Measurements from ENCODE around the gene ST3GAL3. TPM values are rescaled to one million over a fixed set of nuclear protein-coding genes. Genes with fewer than 3 reads are reported as not detected.

ST3GAL3 gene
- total RNA-seq, 1 experiment from 2014 or later = 19.3 TPM

DNA sequence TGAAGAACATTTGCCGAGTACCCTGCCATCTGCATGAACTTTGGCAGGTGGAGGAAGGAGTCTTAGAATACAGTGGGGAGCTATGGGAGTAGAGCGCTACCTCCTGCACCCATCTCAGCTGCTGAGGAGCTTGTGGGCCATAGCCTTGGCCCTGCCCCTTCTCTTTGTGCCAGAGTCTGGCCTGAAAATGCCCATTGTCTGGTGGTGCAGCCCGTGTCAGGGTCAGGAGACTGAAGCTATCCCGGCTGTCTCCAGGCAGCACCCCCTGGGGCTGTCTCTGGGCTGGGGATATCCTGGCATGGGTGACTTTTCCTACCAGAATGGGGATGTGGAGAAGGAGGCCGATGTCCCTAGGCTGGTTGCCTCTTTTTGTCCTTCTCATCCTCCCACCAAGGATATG, 246.7 kb downstream of the ST3GAL3 start:
- Histone ChIP-seq H3F3A (ENCODE audit: insufficient read depth, low read depth) (no peaks in the 10 kb centered on the region), H2AFZ (no peak overlapping the region), H3K4me2 (no peak overlapping the region), H3K36me3 (ENCODE audit: low read depth) (no peaks in the 10 kb centered on the region), H3K4me3 (no peak overlapping the region), H3K9me3 (ENCODE audit: insufficient read depth, low read depth) (no peaks in the 10 kb centered on the region), H3K79me2 (ENCODE audit: low read depth) (no peaks in the 10 kb centered on the region), H4K20me1 (ENCODE audit: insufficient read depth) (no peaks in the 10 kb centered on the region), H3K9me2 (ENCODE audit: insufficient read depth) (no peaks in the 10 kb centered on the region), H3K27me3 (ENCODE audit: insufficient read depth, low read depth) (no peaks in the 10 kb centered on the region), H3K4me1 (replicated peaks; ENCODE audit: insufficient read depth) (no peaks in the 10 kb centered on the region), H3K27ac (no peak overlapping the region)
- no peak for TF ChIP-seq EZH2 (IDR thresholded peaks at IDR 0.05; ENCODE audit: low read depth)
- TF ChIP-seq, protein P1, sequence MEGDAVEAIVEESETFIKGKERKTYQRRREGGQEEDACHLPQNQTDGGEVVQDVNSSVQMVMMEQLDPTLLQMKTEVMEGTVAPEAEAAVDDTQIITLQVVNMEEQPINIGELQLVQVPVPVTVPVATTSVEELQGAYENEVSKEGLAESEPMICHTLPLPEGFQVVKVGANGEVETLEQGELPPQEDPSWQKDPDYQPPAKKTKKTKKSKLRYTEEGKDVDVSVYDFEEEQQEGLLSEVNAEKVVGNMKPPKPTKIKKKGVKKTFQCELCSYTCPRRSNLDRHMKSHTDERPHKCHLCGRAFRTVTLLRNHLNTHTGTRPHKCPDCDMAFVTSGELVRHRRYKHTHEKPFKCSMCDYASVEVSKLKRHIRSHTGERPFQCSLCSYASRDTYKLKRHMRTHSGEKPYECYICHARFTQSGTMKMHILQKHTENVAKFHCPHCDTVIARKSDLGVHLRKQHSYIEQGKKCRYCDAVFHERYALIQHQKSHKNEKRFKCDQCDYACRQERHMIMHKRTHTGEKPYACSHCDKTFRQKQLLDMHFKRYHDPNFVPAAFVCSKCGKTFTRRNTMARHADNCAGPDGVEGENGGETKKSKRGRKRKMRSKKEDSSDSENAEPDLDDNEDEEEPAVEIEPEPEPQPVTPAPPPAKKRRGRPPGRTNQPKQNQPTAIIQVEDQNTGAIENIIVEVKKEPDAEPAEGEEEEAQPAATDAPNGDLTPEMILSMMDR (conservative IDR thresholded peaks at IDR 0.05) = no peak
- ChIA-PET CTCF (no interaction called here), POLR2A (ENCODE audit: unreplicated experiment) (no interaction called here)
- DNase-seq = no peak
- intact Hi-C loops (cut with micrococcal nuclease; ENCODE audit: unreplicated experiment) = no loop called here
- no TSS peak for BruUV-seq (replicated peaks)

DNA sequence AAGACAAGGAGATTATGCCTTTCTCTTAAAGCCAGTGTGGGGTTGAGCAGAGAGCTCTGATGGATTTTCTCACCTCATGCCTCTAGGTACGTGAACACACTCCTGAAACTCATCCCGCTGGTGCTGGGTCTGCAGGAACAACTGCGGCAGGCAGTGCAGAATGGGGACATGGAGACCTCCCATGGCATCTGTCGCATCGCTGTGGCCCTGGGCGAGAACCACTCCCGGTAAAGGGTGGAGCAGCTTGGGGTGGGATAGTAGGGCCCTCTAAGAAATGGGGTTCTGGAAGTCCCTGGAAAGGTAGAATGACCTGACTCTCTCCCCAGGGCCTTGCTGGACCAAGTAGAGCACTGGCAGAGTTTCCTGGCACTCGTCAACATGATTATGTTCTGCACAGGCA, 248.9 kb downstream of the ST3GAL3 start:
- H3K9me3 ChIP-seq (ENCODE audit: insufficient read depth, low read depth) = no peaks in the 10 kb centered on the region
- H3F3A ChIP-seq (ENCODE audit: insufficient read depth, low read depth) = no peaks in the 10 kb centered on the region
- no peaks in the 10 kb centered on the region for H3K4me1 ChIP-seq (replicated peaks; ENCODE audit: insufficient read depth)
- BruUV-seq (replicated peaks) = no TSS peak
- no peak overlapping the region for H3K27ac ChIP-seq
- ChIA-PET CTCF (interaction anchor here (0.6 kb wide), 1 partner anchor 306 kb away, joined by 4 read pairs; the partner anchor contains the start of gene KDM4A), POLR2A (ENCODE audit: unreplicated experiment) (no interaction called here)
- DNase-seq = no peak
- TF ChIP-seq, protein P1 (conservative IDR thresholded peaks at IDR 0.05) = no peak
- TF ChIP-seq EZH2 (IDR thresholded peaks at IDR 0.05; ENCODE audit: low read depth) = no peak
- H3K36me3 ChIP-seq (ENCODE audit: low read depth) = no peaks in the 10 kb centered on the region
- H2AFZ ChIP-seq = no peak overlapping the region
- H3K4me3 ChIP-seq = no peak overlapping the region
- H3K79me2 ChIP-seq (ENCODE audit: low read depth) = no peaks in the 10 kb centered on the region
- no peaks in the 10 kb centered on the region for H3K27me3 ChIP-seq (ENCODE audit: insufficient read depth, low read depth)
- no peaks in the 10 kb centered on the region for H3K9me2 ChIP-seq (ENCODE audit: insufficient read depth)
- intact Hi-C loops (cut with micrococcal nuclease; ENCODE audit: unreplicated experiment) = no loop called here
- no peak overlapping the region for H3K4me2 ChIP-seq
- no peaks in the 10 kb centered on the region for H4K20me1 ChIP-seq (ENCODE audit: insufficient read depth)

DNA sequence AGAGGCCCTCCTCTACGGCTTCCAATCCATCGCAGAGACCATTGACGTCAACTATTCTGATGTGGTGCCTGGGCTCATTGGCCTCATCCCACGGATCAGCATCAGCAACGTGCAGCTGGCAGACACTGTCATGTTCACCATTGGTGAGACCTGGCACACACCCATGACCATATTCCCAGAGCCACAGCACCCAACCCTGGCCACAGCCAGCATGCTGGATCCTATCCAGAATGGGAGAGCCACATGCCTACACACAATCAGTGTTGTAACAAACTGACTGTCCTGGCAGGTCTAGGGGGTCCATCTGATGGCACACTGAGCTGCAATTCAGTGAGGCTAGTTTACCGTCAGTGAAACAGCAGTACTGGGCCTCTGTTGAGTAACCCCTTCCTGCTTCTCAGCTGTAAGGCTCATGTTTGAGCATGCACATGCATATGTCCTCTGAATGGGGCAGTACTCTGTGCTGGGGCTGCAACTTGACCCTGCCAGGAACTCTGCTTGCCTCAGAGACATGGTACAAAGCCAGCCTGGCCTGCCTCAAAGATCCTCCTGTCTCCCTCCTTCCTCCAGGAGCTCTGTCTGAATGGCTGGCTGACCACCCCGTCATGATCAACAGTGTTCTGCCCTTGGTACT, 250.2 kb downstream of the ST3GAL3 start:
- Histone ChIP-seq H3K27ac (no peak overlapping the region), H3K4me1 (replicated peaks; ENCODE audit: insufficient read depth) (no peaks in the 10 kb centered on the region), H3K79me2 (ENCODE audit: low read depth) (no peaks in the 10 kb centered on the region), H3F3A (ENCODE audit: insufficient read depth, low read depth) (no peaks in the 10 kb centered on the region), H3K36me3 (ENCODE audit: low read depth) (no peaks in the 10 kb centered on the region), H3K4me2 (no peak overlapping the region), H4K20me1 (ENCODE audit: insufficient read depth) (no peaks in the 10 kb centered on the region), H3K9me2 (ENCODE audit: insufficient read depth) (no peaks in the 10 kb centered on the region), H2AFZ (no peak overlapping the region), H3K9me3 (ENCODE audit: insufficient read depth, low read depth) (no peaks in the 10 kb centered on the region), H3K27me3 (ENCODE audit: insufficient read depth, low read depth) (no peaks in the 10 kb centered on the region), H3K4me3 (no peak overlapping the region)
- DNase-seq = no peak
- TF ChIP-seq EZH2 (IDR thresholded peaks at IDR 0.05; ENCODE audit: low read depth) = no peak
- TF ChIP-seq, protein P1 (conservative IDR thresholded peaks at IDR 0.05) = no peak
- intact Hi-C loops (cut with micrococcal nuclease; ENCODE audit: unreplicated experiment) = no loop called here
- ChIA-PET POLR2A (ENCODE audit: unreplicated experiment) (no interaction called here), CTCF (no interaction called here)
- no TSS peak for BruUV-seq (replicated peaks)

All from PC-9 (cell line).